Measurements from ENCODE around the gene MUC2. TPM values are rescaled to one million over a fixed set of nuclear protein-coding genes. Genes with fewer than 3 reads are reported as not detected.

MUC2 gene
- total and polyA plus RNA-seq, 10 of the 15 experiments (the other 5 are each of a cell fraction or from before 2014, with no cell fraction given): 0.23 TPM; not detected in 9

GRCh38 chr11:1040428-1041148 is 34.1 kb upstream of the MUC2 start:
- no TSS peak for BruUV-seq (replicated peaks)
- FAIRE-seq: no peak

More at GRCh38 chr11:1040428-1041148, 34.1 kb upstream of the MUC2 start:
- no peak overlapping the region for H3K9ac ChIP-seq (ENCODE audit: control insufficient read depth, insufficient read depth, low read length)
- intact Hi-C loops (cut with micrococcal nuclease; ENCODE audit: unreplicated experiment) (no loop called here), in situ Hi-C loops (cut with MboI) (no loop called here)
- H3K4me1 ChIP-seq (ENCODE audit: control insufficient read depth, insufficient read depth, low read length): no peaks in the 10 kb centered on the region
- 35% methylated on average over 14 of the region's 16 CpGs for WGBS (ENCODE audit: insufficient coverage, insufficient replicate concordance, low lambda C conversion rate, missing lambda C conversion rate)
- DNase-seq (ENCODE audit: low read depth, low spot score) (no peak), ATAC-seq (no peak)
- H4K20me1 ChIP-seq (ENCODE audit: control insufficient read depth, insufficient read depth): no peaks in the 10 kb centered on the region
- H3K4me3 ChIP-seq: no peak overlapping the region
- no peak overlapping the region for H2AFZ ChIP-seq (ENCODE audit: control insufficient read depth, low read depth, low read length)
- CTCF ChIA-PET: no interaction called here
- H3K79me2 ChIP-seq (ENCODE audit: control insufficient read depth, insufficient read depth, low read length): no peaks in the 10 kb centered on the region
- H3K9me3 ChIP-seq (replicated peaks; ENCODE audit: control insufficient read depth, insufficient read depth, low read length): no peaks in the 10 kb centered on the region
- no peak overlapping the region for H3K27ac ChIP-seq (ENCODE audit: control insufficient read depth, insufficient read depth)
- no peak overlapping the region for H3K4me2 ChIP-seq (ENCODE audit: control insufficient read depth, insufficient read depth)
- no peak for TF ChIP-seq SMAD1 (IDR thresholded peaks at IDR 0.05; ENCODE audit: low read depth, partially characterized antibody)
- no peak for TF ChIP-seq SKIL (IDR thresholded peaks at IDR 0.05; ENCODE audit: low read depth, poor library complexity, severe bottlenecking)
- no peak for TF ChIP-seq MLLT1 (IDR thresholded peaks at IDR 0.05)
- TF ChIP-seq ETV6 (conservative IDR thresholded peaks at IDR 0.05 in 1 of 2, IDR thresholded peaks at IDR 0.05 in 1 of 2; ENCODE audit: borderline replicate concordance in 1 of 2, low read depth in 1 of 2): no peak
- no peak for TF ChIP-seq HDAC6 (IDR thresholded peaks at IDR 0.05; ENCODE audit: unreplicated experiment)
- no peak for TF ChIP-seq ZNF687 (IDR thresholded peaks at IDR 0.05)
- no peak for TF ChIP-seq PBX3 (IDR thresholded peaks at IDR 0.05; ENCODE audit: insufficient replicate concordance, low read depth, low read length)
- TF ChIP-seq CREB1 (IDR thresholded peaks at IDR 0.05; ENCODE audit: low read depth): no peak
- POLR2A ChIA-PET: no interaction called here
- RAD21 ChIA-PET (ENCODE audit: unreplicated experiment): no interaction called here
- no peaks in the 10 kb centered on the region for H3K27me3 ChIP-seq (replicated peaks in 1 of 2; ENCODE audit: control insufficient read depth in 2 of 2, insufficient read depth in 2 of 2, low read length in 1 of 2)
- SMC1A ChIA-PET (ENCODE audit: uncharacterized antibody, unreplicated experiment): no interaction called here
- no peaks in the 10 kb centered on the region for H3K36me3 ChIP-seq (ENCODE audit: control insufficient read depth in 2 of 2, insufficient read depth in 2 of 2, low read length in 1 of 2)
